HG03139 (cell line): Measurements from ENCODE around the gene PDIA5.
"Not testable (repeated sequence)": the region's sequence is repeated elsewhere in the genome, so short reads cannot be mapped to it uniquely, and the experiment has no call there.

Experiments used
- ATAC-seq: cut with Tn5 transposase; IDR thresholded peaks from one replicate; pipeline ENCODE4 v1.9.1; 2021; ENCODE audit not compliant: unreplicated experiment

The PDIA5 gene

DNA sequence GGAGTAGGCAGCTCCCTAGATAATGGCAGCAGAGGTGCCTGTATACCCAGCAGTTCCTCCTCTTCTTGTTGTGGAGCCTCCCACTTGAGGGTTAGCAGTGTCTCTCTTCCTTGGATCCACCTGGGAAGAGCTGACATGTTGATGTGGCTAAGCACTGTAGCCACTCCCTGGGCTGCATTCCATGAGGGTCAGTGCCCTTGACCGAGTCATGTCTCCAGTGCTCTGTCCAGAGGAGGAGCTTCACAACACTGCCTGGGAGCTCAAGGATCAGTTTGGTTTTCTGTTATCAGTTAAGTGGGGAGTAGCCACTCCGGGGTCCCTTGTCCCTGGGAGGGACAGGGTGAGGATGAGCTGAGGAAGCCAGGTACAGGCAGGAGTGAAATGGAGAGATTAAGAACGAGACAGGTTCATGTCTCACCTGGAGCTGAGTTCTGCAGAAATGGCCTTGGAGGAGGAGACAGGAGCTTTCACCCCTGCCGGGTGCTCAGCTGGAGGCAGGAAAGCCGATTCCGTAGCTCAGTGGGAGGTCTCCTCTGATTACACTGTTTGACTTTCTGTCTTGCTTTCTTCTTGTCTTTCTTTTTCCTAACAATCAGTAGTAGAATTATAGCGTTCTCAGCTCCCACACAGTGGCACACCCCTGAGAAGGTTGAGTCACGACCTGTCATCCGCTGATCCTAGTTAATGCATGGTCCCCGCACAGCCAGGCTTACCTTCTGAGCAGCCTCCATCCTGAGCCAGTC, 77.0 kb downstream of the PDIA5 start:
- no peak for ATAC-seq

DNA sequence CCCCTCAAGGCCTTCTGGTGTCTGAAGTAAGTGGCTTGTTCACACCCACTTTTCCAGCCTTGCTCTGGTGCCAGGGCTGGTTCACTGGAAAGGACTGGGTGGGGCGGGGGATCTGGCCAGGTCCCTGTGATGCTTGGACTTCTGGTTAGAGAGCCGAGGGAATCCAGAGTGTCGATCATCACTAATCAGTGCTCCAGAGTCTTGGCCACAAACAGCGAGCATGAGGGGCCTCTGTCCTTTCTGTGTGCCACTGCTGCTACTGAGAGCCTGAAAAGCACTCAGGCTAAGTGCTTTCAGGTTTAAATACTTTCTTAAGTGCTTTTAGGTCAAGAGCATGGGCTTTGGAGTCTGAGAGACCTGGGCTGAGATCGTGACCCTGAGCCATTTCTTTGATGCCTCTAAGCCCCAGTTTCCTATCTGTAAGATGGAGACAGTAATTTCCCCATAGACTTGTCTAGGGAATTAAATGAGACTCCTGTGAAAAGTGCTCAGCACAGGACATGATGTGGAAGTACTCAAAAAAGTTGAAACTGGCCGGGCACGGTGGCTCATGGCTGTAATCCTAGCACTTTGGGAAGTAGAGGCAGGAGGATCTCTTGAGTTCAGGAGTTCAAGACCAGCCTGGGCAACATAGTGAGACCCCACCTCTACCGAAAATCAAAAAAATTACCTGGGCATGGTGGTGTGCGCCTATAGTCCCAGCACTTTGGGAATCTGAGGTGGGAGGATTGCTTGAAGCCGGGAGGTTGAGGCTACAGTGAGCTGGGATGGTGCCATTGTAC, 81.1 kb downstream of the PDIA5 start:
- no peak for ATAC-seq

DNA sequence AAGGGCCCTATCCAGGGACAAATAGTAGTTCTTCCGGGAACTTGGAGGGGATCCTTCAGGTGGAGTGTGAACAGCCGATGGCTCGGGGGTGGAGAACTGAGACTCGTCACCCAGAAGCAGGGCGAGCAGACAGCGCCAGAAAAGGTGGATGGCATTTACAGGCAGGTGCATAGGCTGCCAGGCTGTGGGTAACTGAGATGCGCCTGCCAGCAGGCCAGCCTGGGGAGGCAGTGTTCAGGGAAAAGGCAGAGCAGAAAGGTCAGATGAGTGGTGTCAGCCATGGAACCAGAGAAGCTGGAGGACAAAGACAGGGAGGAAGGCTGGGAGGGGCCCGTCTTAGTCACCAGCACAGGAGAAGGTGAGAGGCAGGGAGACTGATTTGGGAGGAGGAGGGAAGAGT, 81.9 kb downstream of the PDIA5 start:
- ATAC-seq: no peak

DNA sequence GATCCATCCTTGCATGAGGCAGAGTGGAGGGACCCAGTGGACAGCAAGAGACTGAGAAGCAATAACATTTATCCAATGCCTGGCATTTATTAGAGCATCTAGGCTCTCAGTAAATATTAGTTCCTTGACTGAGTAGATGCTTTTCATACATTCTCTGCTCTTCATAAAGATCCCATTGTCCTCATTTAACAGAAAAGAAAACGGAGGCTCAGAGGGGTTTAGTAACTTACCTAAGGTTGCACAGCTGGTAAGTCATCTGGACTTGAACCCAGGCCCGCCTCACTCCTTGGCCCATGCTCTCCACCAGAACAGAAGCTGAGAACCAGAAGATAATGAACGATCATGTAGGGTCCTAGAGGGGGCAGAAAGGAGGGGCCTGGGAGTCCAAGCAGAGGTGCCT, 82.7 kb downstream of the PDIA5 start:
- no peak for ATAC-seq

DNA sequence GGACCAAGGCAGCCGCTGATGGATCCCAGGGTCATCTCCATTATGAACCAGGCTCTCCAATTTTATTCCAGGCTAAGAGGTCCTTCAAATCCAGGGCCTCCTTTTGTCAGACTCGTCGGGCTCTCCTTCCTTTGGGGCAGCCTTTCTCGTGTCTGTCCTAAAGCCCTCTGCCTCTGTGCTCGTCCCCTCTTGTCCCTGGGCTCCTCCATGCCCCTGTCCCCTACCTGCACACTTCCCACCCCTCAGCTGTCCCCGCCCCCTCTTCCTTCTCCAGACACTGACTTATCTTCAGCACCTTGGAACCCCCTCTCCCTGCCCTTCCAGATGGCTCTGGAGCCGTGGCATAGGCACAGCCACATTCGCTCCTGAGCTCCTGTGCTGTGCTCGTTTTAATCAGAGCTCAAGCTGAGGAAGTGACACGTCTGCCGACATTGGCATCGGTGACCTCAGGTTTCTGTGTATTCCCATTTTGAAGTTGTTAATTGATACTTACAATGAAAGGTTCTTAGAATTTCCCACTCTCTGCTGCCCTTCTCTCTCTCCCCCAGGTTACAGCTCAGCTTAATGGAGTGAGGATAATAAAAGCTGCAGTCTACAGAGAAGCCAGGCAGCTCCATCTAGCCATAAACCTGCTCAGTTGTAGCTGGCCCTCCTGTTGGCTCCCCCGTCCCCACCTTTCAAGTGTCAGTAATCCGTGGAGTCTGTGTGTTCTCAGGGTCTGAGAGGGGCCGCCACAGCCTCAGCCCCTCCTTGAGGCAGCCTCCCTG, 83.8 kb downstream of the PDIA5 start:
- no peak for ATAC-seq

DNA sequence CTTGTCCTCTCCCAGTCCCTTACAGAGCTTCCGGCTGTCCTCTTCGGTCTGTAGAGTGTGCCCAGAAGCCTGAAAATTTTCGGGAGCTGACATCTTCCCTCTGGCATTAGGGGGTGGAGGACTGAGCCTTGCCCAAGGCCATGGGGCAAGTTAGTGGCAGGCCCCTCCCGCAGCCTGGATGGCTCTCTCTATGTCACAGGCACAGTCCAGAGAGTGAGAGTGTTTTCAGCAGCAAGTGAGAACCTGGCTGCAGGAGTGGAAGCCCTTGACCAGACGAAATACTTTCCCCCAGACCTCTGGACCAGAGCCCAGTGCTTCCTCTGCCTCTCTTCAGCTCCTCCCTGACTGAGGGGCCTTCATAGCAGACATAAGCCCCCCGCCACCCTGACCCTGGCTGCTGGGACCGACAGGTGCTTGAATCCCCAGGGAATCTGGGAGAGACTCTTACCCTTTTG, 84.5 kb downstream of the PDIA5 start:
- no peak for ATAC-seq

DNA sequence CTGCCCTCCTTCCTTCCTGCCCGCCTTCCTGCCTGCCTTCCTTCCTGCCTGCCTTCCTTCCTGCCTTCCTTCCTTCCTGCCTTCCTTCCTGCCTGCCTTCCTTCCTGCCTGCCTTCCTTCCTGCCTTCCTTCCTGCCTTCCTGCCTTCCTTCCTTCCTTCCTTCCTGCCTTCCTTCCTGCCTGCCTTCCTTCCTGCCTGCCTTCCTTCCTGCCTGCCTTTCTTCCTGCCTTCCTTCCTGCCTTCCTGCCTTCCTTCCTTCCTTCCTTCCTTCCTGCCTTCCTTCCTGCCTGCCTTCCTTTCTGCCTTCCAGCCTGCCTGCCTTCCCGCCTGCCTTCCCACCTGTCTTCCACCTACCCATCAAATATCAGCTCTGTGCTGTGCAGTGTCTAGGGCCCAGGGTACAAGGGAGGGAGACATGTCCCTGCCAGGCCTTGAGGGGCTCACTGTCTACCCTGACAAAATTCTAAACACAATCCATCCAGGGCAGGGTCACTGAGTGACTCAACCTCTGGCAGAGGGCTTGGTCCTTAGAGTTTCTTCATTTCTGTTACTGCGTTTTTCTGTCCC, 85.1 kb downstream of the PDIA5 start:
- ATAC-seq: not testable (repeated sequence)

DNA sequence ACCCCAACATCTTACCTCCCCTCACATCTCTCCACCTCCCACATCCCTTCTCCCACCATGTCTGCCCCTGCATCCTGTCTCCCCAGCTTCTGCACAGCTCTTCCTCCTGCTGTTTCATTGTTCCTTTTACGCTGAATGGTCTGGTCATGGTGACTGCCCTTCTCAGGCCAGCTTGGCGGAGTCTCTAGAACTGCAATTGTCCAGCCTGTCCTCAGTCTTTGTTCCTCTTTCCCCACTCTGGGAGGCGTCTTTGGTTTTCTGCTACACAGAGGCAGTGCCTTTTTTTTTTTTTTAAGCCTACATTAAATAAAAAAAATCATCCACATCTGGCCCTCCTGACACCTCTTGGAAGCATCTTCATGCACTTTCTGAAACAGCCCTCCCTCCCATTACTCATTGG, 85.9 kb downstream of the PDIA5 start:
- ATAC-seq: no peak

DNA sequence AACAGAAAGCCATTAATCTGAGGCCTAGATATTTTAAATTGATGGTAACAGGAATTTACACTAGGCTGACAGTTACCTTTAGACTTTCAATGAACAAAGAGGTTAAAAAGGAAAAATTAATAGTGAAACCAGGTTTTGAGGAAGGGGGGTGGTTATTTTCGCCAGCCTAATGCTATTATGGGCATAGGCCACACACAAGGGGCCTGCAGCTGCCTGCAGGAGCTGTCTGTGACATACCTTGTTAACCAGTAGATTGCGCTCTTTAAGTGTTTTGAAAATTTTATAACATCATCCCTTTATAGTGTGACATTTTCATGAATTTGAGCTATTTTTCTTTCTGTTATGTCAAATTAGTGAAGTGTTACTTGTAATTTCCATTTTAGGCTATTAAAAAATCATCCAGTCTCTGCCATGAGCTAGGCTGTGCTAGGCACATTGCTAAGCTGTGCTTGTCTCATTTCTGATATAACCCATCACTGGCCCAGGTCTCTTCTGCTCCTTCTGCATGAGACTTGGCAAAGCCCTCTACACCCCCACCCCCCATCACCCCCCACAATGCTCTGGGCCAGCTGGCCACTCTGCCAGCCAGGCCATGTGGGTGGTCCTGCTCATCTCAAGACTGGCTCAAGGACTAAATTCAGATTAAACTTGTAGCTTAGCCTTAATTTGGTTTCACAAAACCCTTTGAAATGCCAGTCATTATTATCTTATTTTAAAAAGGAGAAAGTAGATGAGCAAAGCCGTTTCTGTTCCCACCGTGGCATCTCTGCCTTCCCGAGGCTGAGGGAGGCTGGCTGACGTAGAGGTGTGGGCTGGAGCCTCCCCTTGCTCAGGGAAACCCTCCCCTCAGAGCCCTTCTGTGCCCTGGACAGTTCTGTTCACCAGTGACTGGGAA, 86.5 kb downstream of the PDIA5 start:
- no peak for ATAC-seq

DNA sequence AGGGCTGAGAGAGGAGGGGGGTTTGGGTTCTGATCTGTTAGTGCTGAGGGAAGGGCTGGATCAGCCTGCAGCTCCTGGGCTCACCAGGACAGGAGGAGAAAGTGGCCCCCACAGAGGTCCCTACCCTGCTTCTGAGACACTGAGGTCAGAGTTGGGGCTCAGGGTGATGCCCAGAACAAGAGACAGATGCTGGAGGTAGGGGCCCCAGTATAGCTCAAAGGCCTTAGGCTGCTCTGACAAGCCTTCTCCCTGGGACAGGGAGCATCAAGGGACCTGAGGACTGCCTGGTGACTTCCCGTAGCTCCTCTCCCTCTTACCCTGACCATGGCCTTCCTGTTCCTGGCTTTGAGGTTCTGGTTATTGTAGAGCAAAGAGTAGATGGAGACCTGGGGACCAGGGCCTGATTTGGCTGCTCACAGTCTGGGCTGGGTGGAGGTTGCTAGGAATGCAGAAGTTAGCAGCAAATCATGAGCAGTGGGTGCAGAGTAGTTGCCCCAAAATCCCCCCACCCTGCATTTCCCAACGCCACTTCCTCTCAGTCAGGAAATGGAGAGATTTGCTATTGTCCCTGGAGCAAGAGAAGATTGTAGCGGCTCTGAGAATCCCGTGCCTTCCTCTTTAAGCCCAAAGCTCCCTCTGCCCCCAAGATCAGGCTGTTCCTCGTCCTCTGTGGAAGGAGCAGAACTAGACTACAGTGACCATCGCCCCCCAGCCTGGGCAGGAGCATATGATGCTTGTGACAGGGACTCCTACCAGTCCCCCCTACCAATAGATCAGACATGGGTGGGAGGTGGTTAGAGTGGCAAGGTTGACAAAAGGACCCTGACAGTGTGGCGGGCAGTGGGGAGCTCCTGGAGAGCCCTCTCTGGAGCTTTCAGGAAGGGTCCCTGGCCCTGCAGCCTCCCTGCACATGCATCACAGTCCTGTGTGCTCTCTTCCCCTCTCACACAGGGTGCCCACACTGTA, 87.5 kb downstream of the PDIA5 start:
- ATAC-seq: no peak

DNA sequence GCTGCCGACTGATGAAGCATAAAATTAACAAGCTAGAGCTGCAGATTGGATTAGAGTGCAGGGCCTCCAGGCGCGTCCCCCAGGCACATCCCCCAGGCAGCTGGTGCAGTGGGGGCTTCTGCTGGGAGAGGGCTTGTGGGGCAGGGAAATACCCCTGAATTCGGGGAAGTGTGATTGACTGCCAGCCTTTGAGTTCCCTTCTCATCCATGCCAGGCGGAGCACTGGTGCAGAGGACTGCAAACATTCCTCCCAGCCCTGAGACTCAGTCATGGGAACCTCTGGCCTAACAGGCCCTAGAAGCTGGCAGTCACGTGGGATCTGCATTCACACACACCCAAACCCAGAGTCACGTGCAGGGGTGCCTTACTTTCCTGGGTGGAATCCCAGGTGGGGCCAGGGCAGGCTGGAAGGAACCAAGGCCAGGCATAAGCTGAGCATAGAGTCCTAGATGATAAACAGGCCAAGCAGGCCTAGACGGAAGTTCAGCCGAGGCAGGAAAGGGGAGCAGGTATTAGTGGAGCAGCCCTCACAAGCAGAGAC, 88.7 kb downstream of the PDIA5 start:
- ATAC-seq: no peak

DNA sequence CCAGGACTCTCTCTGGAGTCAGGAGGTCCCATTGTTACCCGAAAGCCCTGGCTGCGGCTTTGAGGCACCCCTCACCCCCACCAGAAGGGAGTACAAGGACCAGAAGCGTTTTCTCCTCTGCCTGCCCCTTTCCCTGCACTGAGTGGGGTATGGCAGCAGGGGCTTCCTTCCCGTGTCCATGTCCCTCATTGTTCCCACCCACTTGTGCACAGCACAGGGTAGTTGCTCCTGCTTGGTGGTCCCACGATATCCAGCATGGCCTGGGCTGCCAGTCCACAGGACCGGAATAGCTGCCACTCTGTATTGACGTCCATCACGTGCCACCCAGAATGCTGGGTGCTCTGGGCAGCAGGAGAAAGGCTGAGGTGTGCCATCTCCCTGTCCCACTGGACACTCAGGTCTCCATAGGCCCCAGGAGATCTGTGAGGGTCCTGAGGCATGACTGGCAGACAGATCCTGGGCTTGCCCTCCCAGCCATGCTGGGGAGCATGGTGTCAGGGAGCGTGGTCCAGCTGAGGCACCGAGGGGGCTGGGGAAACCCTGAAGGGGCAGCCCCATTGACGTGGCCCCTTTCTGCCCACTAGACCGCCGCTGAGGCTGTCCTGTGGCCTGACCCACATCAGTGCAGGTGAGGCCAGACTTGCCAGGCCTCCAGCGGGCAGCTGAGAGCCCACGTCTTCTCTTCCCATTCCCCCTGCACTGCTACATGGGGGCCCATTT, 89.6 kb downstream of the PDIA5 start:
- no peak for ATAC-seq

DNA sequence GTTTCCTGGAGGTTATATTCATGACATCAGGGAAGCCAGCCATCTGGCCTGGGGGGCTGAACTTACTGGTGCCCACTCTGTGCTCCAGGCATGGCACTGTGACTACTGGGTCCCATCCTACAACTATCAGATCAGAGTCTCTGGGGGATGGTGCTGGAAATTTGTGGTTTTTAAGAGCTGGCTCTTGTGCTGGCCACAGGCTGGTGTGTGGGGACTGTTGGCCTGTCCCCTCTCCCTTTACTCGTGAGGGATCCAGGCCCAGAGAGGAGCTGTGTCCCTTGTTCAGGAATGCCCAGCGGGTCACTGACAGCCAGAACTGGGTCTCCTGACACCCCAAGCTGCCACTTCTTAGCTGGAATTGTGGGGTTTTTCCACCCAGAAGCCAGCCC, 90.4 kb downstream of the PDIA5 start:
- ATAC-seq: no peak

DNA sequence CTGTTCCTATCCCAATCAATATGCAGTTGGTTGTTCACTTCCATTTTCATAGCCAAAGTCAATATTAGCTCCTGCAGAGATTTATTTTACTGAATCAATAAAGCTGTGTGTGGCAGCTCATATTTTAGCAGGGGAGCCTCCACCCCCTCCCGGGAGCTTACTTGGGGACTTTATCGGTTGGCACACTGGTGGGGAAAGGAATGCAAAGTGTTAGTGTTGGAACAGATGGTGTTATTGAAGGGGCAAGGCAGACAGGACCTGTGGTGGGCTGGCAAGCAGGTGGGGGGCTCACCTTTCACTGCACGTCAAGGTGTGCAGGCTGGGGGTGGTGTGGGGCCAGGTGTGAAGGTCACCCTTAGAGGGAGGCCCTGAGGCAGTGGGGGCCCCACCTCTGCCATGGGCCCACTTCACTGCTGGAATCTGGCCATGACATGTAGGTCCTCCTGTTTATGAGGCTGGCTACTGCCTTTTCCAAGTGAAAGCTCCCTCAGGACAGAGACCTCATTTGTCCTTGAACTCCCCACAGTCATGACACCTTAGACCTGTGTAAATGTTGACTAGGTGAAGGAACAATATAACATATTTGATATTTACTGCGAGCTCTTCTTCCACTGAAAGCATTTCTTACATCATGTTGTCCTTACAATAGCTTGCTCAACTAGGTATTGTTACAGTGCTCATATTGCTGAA, 90.9 kb downstream of the PDIA5 start:
- no peak for ATAC-seq

DNA sequence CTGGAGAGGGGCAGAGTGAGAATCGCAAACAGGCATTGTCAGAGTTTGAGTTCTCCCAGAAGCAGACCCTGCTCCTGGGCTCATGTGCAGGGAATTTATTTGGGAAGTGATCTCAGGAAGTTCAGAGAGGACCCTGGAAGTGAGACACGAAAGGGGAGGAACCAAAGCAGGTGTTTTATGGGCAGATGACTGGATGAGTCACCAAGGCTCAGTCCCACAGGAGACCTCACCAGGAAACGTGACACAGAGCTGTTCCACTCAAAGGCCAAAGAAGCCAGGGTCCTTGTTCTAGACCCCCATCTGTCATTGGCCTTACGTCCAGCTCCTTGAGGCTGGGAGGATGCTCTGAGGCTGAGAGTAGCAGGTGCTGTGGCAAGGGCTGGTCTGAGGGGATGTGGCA, 91.5 kb downstream of the PDIA5 start:
- no peak for ATAC-seq

DNA sequence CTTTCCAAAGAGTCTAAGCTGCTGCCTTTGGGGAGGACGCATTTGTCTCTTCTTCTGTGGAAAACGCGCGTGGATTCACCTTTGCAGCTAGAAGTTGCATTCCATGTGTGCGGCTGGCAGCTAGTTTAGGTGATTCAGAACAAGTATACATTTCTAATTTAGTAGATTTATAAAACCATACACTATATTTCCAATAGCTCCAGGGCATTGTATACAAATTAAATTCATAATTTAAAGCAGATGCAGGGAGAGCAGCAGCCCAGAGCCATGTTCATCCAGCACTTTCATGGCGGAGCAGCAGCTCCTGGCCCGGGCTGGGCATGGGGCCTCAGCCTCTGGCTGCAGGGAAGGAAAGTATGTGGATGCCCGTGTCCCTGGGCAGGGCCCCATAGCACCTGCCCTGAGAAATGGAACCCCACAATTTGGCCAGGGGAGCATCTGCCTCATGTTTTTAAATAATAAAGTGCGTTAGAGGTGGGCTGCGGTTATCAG, 92.1 kb downstream of the PDIA5 start:
- ATAC-seq: no peak

DNA sequence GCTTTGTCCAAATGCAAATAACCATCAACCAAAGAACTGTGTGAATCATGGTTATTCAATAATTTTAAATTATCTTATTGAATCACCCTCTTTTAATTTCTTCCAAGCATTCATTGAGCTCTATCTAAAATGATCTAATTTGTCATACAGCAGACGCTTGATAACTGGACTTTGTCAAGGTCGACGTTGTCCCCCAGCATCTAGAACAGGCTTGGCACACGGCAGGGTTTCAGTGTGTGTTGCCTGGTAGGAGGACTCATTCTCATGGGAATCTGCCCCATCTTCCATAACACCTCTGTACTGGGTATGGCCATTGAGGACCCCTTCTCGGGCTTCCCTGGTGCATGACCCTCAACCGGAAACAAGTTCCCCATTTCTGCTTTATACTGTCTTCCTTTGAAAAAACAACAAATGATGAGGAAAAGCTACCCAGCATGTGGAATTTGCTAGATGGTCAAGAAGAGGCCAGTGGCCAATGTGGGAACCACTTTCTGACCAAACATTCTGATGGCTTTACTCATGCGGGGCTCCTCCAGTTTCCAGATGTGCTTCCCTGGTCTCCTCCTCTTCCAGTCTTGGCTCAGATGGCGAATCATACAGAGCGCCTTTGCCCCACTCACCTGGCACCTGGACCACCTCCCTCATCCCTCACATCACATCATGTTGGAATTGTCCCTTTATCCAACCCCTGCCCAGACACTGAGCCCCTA, 93.3 kb downstream of the PDIA5 start:
- no peak for ATAC-seq
